GM23338 (cell line): ENCODE measurements around the gene RAD18. TPM values are rescaled to one million over a fixed set of nuclear protein-coding genes. Genes with fewer than 3 reads are reported as not detected.

ENCODE experiments used
- ATAC-seq: fragments of 200-7000 bp; cut with Tn5 transposase; 3 replicates; pipeline ENCODE4 v1.9.1; 2020
- DNase-seq: peaks from one replicate; pipeline ENCODE4 v3.0.0-alpha.2; 2015; ENCODE audit warnings: low spot score
- H2AFZ ChIP-seq: fragments of 200-600 bp; sonication (generic); 2 replicates; pipeline ENCODE4 v1.8.0; 2016; ENCODE audit warnings: antibody characterized with exemption, mild to moderate bottlenecking, moderate library complexity
- H3F3A ChIP-seq: fragments of 200-600 bp; sonication (generic); replicated peaks from 2 replicates; pipeline ENCODE4 v1.8.0; 2017; ENCODE audit warnings: antibody characterized with exemption, mixed run types, low read depth
- H3K27ac ChIP-seq: fragments of 200-600 bp; sonication (generic); 2 replicates; pipeline ENCODE4 v1.6.1; 2016; ENCODE audit warnings: low read depth
- H3K27me3 ChIP-seq: fragments of 200-600 bp; sonication (generic); 2 replicates; pipeline ENCODE4 v1.8.0; 2016; ENCODE audit warnings: mild to moderate bottlenecking, mixed run types, moderate library complexity; ENCODE audit not compliant: insufficient read depth
- H3K36me3 ChIP-seq: fragments of 200-600 bp; sonication (generic); 2 replicates; pipeline ENCODE4 v1.8.0; 2016; ENCODE audit warnings: mild to moderate bottlenecking; ENCODE audit not compliant: insufficient read depth
- H3K4me1 ChIP-seq: fragments of 200-600 bp; sonication (generic); 2 replicates; pipeline ENCODE4 v1.8.0; 2016; ENCODE audit warnings: mild to moderate bottlenecking, moderate library complexity; ENCODE audit not compliant: insufficient read depth
- H3K4me2 ChIP-seq: fragments of 200-600 bp; sonication (generic); 2 replicates; pipeline ENCODE4 v1.7.1; 2017; ENCODE audit warnings: mixed run types
- H3K4me3 ChIP-seq: fragments of 200-600 bp; sonication (generic); 2 replicates; pipeline ENCODE4 v1.6.1; 2016; ENCODE audit warnings: mixed run types
- H3K79me2 ChIP-seq: fragments of 200-600 bp; sonication (generic); replicated peaks from 2 replicates; pipeline ENCODE4 v1.8.0; 2017; ENCODE audit warnings: mild to moderate bottlenecking; ENCODE audit not compliant: insufficient read depth
- H3K9me2 ChIP-seq: fragments of 200-600 bp; sonication (generic); 2 replicates; pipeline ENCODE4 v1.8.0; 2017; ENCODE audit not compliant: insufficient read depth
- H4K20me1 ChIP-seq: fragments of 200-600 bp; sonication (generic); replicated peaks from 2 replicates; pipeline ENCODE4 v1.8.0; 2017; ENCODE audit warnings: mild to moderate bottlenecking; ENCODE audit not compliant: insufficient read depth
- H3K27ac Mint-ChIP-seq: 2 replicates; pipeline ENCODE4 v1.8.0; 2020; ENCODE audit warnings: inconsistent platforms, mild to moderate bottlenecking, moderate library complexity, mixed read lengths
- H3K27me3 Mint-ChIP-seq: 3 replicates; pipeline ENCODE4 v1.8.0; 2022; ENCODE audit warnings: low read depth, mild to moderate bottlenecking, moderate library complexity, mixed read lengths, inconsistent platforms; ENCODE audit not compliant: insufficient read depth, poor library complexity
- H3K36me3 Mint-ChIP-seq: 3 replicates; pipeline ENCODE4 v1.8.0; 2021; ENCODE audit warnings: low read depth, mild to moderate bottlenecking, inconsistent platforms, moderate library complexity, mixed read lengths
- H3K4me1 Mint-ChIP-seq: 3 replicates; pipeline ENCODE4 v1.8.0; 2020; ENCODE audit warnings: mild to moderate bottlenecking, inconsistent platforms, mixed read lengths
- H3K4me3 Mint-ChIP-seq: 3 replicates; pipeline ENCODE4 v1.8.0; 2021; ENCODE audit warnings: moderate library complexity, mild to moderate bottlenecking, inconsistent platforms, mixed read lengths
- H3K9me3 Mint-ChIP-seq: 3 replicates; pipeline ENCODE4 v1.8.0; 2020; ENCODE audit warnings: moderate library complexity, mild to moderate bottlenecking, inconsistent platforms, mixed read lengths
- CREB1 ChIP-seq: fragments of 250-450 bp; sonication (Bioruptor Pico); IDR thresholded peaks from 2 replicates; pipeline ENCODE4 v1.5.0; 2020; ENCODE audit warnings: low read depth, mild to moderate bottlenecking, moderate library complexity
- CTCF ChIP-seq, 2 experiments: fragments of 200-600 bp in 1 of 2; sonication (generic) in 1 of 2; conservative IDR thresholded peaks; 2 replicates each; pipeline versions ENCODE4 v1.5.1 to v1.6.1; 2016 to 2017; ENCODE audit warnings: antibody characterized with exemption in 2 of 2, low read depth in 2 of 2, mild to moderate bottlenecking in 2 of 2, moderate library complexity in 1 of 2
- ETS1 ChIP-seq: IDR thresholded peaks from 2 replicates; pipeline ENCODE4 v1.6.1; 2016; ENCODE audit warnings: antibody characterized with exemption
- EZH2 ChIP-seq: fragments of 200-600 bp; sonication (generic); IDR thresholded peaks from one replicate; pipeline ENCODE4 v1.8.0; 2017; ENCODE audit warnings: antibody characterized with exemption, mild to moderate bottlenecking, low read depth; ENCODE audit not compliant: unreplicated experiment
- NANOG ChIP-seq: IDR thresholded peaks from 2 replicates; pipeline ENCODE4 v1.6.1; 2016; ENCODE audit warnings: antibody characterized with exemption, borderline replicate concordance
- POLR2AphosphoS5 ChIP-seq: IDR thresholded peaks from 2 replicates; pipeline ENCODE4 v1.6.1; 2016; ENCODE audit warnings: antibody characterized with exemption, low read depth
- REST ChIP-seq: IDR thresholded peaks from one replicate; pipeline ENCODE4 v1.6.1; 2018; ENCODE audit warnings: antibody characterized with exemption; ENCODE audit not compliant: unreplicated experiment
- STAT1 ChIP-seq: IDR thresholded peaks from one replicate; pipeline ENCODE4 v1.6.1; 2016; ENCODE audit warnings: antibody characterized with exemption; ENCODE audit not compliant: unreplicated experiment
- ZNF114 ChIP-seq: fragments of 250-450 bp; sonication (Bioruptor Pico); IDR thresholded peaks from 2 replicates; pipeline ENCODE4 v1.5.0; 2020; ENCODE audit warnings: mild to moderate bottlenecking, moderate library complexity
- ZNF331 ChIP-seq: fragments of 250-450 bp; sonication (Bioruptor Pico); IDR thresholded peaks from 2 replicates; pipeline ENCODE4 v1.5.0; 2020; ENCODE audit warnings: low read depth, mild to moderate bottlenecking, moderate library complexity
- polyA plus RNA-seq: library from polyadenylated mRNA; unstranded; fragments of >200 nt; fragmentation: Nextera tagmentation; extraction: Ambion mirVana; gene quantifications from 2 replicates; pipeline ENCODE4 v1.2.1, GENCODE V29; 2016
- total RNA-seq: library from RNA; depleted of rRNA; stranded (reverse); fragments of >200 nt; shearing (Covaris generic); gene quantifications from 2 replicates; pipeline ENCODE4 v1.2.3, GENCODE V29; 2014

Gene RAD18
- total and polyA plus RNA-seq, 2 experiments from 2014 or later, result 25.4 to 40.1 TPM

GRCh38 chr3:9009976-9010545 is 46.8 kb upstream of the RAD18 start:
- Mint-ChIP-seq H3K36me3 (peaks cover 10% of the 10 kb centered on the region), H3K27ac (no peak overlapping the region), H3K27me3 (peaks cover 7% of the 10 kb centered on the region), H3K9me3 (no peaks in the 10 kb centered on the region), H3K4me1 (peaks cover 8% of the 10 kb centered on the region), H3K4me3 (no peak overlapping the region)
- H3K27ac ChIP-seq, result no peak overlapping the region
- H4K20me1 ChIP-seq, result no peaks in the 10 kb centered on the region
- no peaks in the 10 kb centered on the region for H3K9me2 ChIP-seq
- ATAC-seq (no peak), DNase-seq (no peak)
- peaks cover 5% of the 10 kb centered on the region; the same call in 1 of the 2 replicates for H3K4me1 ChIP-seq
- TF ChIP-seq EZH2 (no peak), CTCF (conservative IDR thresholded peaks at IDR 0.05; ENCODE audit: low read depth in 2 of 2) (no peak), REST (no peak), ETS1 (no peak), ZNF114 (no peak), ZNF331 (CRISPR knock-in tag) (no peak), NANOG (no peak), STAT1 (no peak), CREB1 (CRISPR knock-in tag) (no peak), POLR2AphosphoS5 (no peak)
- no peaks in the 10 kb centered on the region for H3F3A ChIP-seq
- H3K4me3 ChIP-seq, result no peak overlapping the region
- H3K4me2 ChIP-seq, result no peak overlapping the region
- H3K79me2 ChIP-seq, result no peaks in the 10 kb centered on the region
- H2AFZ ChIP-seq, result no peak overlapping the region
- H3K27me3 ChIP-seq, result no peaks in the 10 kb centered on the region
- no peaks in the 10 kb centered on the region for H3K36me3 ChIP-seq
